Neuron (in vitro differentiated cells): ENCODE measurements around the gene UNC13B.

Experiments used
- H2AFZ ChIP-seq: one replicate; pipeline ENCODE4 v1.6.1; 2013; ENCODE audit warnings: low read depth, mild to moderate bottlenecking, inconsistent platforms, low read length, moderate library complexity
- H3K27me3 ChIP-seq: one replicate; pipeline ENCODE4 v1.6.1; 2013; ENCODE audit warnings: low read length; ENCODE audit not compliant: insufficient read depth
- H3K36me3 ChIP-seq: one replicate; pipeline ENCODE4 v1.6.1; 2013; ENCODE audit warnings: low read length; ENCODE audit not compliant: insufficient read depth
- H3K4me1 ChIP-seq: one replicate; pipeline ENCODE4 v1.6.1; 2013; ENCODE audit warnings: low read length; ENCODE audit not compliant: insufficient read depth
- H3K4me3 ChIP-seq: 2 replicates; pipeline ENCODE4 v1.5.1; 2013; ENCODE audit warnings: mild to moderate bottlenecking, low read length, moderate library complexity
- H3K9me3 ChIP-seq: one replicate; pipeline ENCODE4 v1.6.1; 2013; ENCODE audit warnings: low read length

UNC13B gene

DNA sequence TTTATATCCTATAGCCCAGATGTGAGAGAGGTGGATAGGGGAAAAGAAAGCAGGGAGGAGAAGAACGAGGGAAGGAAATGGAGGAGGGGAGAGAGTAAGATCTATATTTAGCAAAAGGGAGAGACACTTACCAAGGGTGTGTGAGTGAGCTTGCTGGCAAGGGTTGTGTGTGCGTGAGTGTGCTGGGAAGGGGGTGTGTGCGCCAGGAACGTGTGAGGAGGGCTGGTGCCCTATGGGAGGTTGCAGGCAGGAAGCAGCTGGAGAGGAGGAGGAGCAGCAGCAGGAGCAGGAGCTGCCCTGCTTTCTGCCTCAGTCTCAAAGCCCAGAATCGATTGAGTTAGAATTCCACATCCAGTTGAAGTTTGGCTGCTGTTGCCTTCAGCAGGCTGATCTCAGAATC is 179.8 kb downstream of the UNC13B start:
- H2AFZ ChIP-seq = no peak overlapping the region
- H3K4me1 ChIP-seq = no peaks in the 10 kb centered on the region
- no peak overlapping the region for H3K4me3 ChIP-seq
- no peaks in the 10 kb centered on the region for H3K27me3 ChIP-seq
- no peaks in the 10 kb centered on the region for H3K36me3 ChIP-seq
- no peaks in the 10 kb centered on the region for H3K9me3 ChIP-seq

DNA sequence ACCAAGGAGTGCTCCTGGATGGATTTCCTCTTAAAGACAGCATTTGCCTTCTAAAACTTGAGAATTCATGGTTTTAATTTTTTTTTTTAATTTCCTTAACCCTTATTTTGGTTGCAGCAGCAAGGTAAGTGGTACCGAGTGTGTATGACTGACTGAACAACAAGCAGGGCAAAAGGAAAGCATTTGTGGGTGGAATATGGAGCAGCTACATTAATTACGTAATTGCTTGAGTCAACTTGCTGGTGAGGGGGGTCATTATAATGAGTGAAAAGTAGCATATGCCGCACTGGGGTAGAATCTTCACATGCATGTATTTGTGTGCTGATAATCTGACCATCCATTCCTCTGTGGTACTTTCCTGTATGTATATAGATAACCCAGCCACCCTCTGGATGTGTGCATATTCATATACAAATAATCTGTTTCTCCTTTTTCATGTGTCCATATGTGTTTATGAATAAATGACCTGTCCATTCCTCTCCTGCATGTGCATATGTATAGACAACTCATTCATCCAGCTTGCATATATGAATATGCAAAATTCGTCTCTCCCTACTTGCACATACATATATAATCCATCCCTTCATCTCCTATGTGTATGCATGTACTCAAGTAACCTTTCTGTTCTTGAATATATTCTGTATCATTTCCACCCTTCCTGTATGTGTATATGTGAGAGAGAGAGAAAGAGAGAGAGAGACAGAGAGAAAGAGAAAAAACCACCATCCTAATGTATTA is 180.6 kb downstream of the UNC13B start:
- H3K4me3 ChIP-seq = no peak overlapping the region
- no peaks in the 10 kb centered on the region for H3K27me3 ChIP-seq
- H3K4me1 ChIP-seq = no peaks in the 10 kb centered on the region
- H3K36me3 ChIP-seq = no peaks in the 10 kb centered on the region
- H2AFZ ChIP-seq = no peak overlapping the region
- no peaks in the 10 kb centered on the region for H3K9me3 ChIP-seq

DNA sequence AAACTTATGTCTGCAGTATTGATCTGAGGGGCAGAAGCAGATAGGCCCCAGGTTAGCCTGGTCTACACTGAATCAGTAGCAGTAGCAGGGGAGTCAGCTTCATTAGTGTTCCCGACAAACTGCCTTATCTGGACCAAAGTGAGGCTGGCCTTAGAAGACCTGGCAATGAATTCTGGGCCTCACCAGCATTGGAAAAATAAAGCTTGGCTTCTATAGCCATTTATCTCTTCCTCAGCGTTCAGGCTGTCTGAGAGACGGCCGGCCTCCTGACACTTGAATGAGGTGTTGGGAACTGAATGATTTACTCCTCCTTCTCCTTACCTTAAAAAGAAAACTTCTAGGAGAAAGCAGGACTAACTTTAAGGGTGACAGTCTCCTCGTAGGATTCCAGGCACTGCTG is 186.3 kb downstream of the UNC13B start:
- H3K4me1 ChIP-seq = no peaks in the 10 kb centered on the region
- no peak overlapping the region for H3K4me3 ChIP-seq
- H3K36me3 ChIP-seq = no peaks in the 10 kb centered on the region
- no peak overlapping the region for H2AFZ ChIP-seq
- no peaks in the 10 kb centered on the region for H3K27me3 ChIP-seq
- H3K9me3 ChIP-seq = no peaks in the 10 kb centered on the region

DNA sequence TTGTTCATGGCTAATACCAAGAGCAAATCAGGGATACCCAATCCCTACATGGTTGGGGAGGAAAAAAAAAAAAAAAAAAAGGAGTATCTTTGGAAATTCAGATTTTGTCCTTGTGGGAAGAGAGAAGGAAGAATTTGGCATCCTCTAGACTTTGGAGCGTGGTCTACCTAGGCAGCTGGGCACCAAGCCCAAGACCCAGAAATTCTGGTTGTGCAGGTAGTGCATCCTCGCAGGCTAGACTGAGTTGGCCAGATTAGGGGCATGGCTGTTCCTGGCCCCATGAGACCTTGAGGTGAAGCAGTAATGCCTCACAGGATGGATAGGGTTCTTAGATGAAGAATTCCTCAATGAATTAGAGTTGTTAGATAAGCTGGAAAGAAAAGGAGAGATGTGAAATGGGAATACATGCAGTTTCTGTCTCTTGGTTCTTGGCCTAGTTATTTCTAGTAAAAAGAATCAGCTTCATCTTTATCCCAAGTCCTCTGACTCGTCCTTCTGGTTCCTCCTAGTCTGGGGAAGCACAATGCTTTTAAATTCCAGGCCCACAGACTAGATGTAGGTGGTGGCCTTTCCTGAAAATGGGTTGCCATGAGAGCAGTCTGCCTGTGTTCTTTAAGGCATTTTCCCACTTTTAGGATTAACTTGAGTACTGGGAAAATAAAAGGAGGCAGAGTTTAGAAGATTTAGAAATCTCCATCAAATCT is 187.6 kb downstream of the UNC13B start:
- Histone ChIP-seq H3K4me3 (no peak overlapping the region), H3K36me3 (no peaks in the 10 kb centered on the region), H2AFZ (no peak overlapping the region), H3K27me3 (no peaks in the 10 kb centered on the region), H3K4me1 (no peaks in the 10 kb centered on the region), H3K9me3 (no peaks in the 10 kb centered on the region)

DNA sequence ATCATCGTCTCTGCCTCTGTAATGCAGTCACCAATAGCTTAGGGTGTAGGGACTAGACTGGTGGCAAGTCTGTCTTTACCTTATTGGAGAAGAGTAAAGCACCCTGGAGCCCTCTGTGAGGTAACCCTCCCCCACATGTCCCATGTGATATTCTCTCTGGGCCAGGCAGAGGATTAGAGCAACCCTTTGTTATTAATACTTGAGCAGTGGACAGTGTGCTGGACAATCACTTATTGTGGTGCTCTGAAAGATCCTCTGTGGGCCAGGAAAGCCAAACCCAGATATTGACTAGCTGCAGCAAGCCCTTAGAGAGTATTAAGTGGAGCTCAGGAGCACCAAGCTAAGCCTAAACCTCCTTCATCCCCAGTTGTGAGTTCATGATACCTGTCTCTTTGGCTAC is 188.4 kb downstream of the UNC13B start:
- Histone ChIP-seq H3K4me1 (no peaks in the 10 kb centered on the region), H3K9me3 (no peaks in the 10 kb centered on the region), H3K4me3 (no peak overlapping the region), H2AFZ (no peak overlapping the region), H3K27me3 (no peaks in the 10 kb centered on the region), H3K36me3 (no peaks in the 10 kb centered on the region)

DNA sequence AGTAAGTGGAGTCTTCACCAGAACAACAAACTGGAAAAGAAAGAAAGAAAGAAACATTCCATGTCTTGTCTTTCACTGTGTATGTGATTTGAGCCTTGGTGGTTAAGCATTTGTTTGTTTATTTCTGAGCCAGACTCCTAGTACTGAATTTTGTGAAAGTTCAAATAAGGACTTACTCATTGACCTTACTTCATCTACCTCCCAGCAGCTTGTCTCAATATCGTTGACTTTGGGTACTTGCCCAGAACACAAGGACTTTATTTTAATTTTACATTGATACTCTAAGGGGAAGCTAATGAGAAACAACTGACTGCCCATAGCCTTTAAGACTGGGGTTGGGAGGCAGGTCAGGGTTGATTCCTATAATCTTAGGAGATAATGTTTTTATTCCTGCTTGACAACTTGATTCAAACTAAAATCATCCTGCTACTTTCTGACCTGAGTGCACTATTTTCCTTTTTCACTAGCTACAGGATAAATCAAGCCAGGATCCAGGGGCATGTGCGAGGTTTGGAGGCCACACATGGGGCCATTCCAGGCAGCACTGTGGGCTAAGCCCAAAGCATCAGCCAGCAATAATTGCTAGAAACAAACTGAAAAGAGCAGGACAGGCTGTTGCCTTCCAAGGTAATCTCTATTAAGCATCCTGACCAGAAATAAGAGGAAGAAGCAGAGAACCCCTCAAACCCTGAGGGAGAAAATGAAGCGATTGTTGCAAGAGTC is 189.2 kb downstream of the UNC13B start:
- Histone ChIP-seq H3K4me3 (no peak overlapping the region), H3K36me3 (no peaks in the 10 kb centered on the region), H3K27me3 (no peaks in the 10 kb centered on the region), H3K4me1 (no peaks in the 10 kb centered on the region), H3K9me3 (no peaks in the 10 kb centered on the region), H2AFZ (no peak overlapping the region)

DNA sequence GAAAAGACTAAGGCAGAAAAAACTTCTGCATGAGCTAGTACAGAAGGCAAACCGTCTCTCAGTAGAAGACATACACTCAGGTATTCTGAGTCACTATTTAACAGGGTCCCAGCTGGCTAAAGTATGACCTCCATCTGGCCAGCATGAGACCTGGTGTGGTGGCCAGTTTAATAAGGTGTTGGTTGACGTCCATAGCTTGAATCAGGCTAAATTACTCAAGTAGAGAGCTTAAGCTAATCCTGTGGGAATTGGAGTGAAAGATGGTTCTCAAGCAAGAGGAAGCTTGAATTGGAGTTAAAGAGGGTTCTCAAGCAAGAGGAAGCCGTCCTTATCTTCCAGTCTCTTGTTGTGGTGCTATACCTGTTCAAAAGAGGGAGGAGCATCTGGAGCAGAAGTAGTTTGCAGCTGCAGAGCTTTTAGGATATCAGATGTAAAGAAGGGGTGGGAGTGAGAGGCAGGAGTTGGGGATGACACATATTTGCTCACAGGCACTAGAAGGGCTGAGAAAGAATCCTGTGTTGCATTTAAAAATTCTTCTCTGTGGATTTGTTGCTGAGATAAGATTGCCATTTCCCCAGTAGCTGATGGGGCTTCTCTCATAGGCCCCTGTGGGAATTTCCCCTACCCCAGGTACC is 192.0 kb downstream of the UNC13B start:
- no peaks in the 10 kb centered on the region for H3K9me3 ChIP-seq
- H3K27me3 ChIP-seq = no peaks in the 10 kb centered on the region
- no peak overlapping the region for H3K4me3 ChIP-seq
- no peaks in the 10 kb centered on the region for H3K36me3 ChIP-seq
- no peaks in the 10 kb centered on the region for H3K4me1 ChIP-seq
- no peak overlapping the region for H2AFZ ChIP-seq

DNA sequence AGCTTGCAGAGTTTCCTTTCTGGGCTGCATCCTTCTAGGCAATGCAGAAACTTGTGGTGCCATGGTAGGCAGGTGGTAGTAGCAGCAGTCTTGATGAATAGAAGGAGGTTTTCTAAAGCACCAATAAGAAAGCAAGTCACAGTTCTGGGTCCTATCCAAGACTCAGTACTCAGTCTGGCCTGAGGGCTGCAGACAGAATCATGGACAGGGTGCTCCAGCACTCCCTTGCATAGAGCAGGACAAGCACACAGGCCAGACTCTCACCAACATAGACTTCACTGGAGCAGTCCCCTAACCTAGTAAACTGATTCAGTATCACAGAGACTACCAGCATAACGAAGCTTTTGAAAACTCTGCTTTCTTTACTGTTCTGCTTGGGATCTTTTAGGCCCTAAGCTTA is 194.1 kb downstream of the UNC13B start:
- Histone ChIP-seq H3K27me3 (no peaks in the 10 kb centered on the region), H3K9me3 (no peaks in the 10 kb centered on the region), H3K4me3 (no peak overlapping the region), H3K4me1 (no peaks in the 10 kb centered on the region), H3K36me3 (no peaks in the 10 kb centered on the region), H2AFZ (no peak overlapping the region)

DNA sequence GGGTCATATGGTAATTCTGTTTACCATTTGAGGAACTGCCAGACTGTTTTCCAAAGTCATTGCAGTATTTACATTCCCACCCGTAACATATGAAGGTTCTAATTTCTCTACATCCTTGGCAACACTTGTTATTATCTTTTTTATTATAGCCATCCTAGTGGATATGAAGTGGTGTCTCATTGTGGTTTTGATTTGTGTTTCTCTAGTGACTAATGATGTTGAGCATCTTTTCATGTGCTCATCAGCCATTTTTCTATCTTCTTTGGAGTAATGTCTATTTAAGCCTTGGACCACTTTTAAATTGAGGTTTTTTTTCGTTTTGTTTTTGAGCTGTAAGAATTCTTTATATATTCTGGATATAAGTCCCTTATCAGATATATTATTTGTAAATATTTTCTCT is 195.3 kb downstream of the UNC13B start:
- Histone ChIP-seq H3K4me3 (no peak overlapping the region), H3K36me3 (no peaks in the 10 kb centered on the region), H3K4me1 (no peaks in the 10 kb centered on the region), H2AFZ (no peak overlapping the region), H3K27me3 (no peaks in the 10 kb centered on the region), H3K9me3 (no peaks in the 10 kb centered on the region)

DNA sequence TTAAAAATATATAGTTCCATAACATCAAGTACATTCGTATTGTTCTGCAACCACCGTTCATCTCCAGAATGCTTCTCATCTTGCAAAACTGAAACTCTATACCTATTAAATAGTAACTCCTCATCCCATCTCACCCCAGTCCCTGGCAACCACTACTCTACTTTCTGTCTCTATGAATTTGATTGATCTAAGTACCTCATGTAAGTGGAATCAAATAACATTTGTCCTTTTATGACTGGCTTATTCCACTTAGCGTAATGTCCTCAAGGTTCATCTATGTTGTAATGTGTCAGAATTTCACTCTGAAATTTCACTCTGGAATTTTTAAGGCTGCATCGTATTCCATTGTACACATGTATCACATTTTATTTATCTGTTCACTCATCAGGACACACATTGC is 196.0 kb downstream of the UNC13B start:
- no peaks in the 10 kb centered on the region for H3K4me1 ChIP-seq
- no peak overlapping the region for H3K4me3 ChIP-seq
- H3K27me3 ChIP-seq = no peaks in the 10 kb centered on the region
- H2AFZ ChIP-seq = no peak overlapping the region
- no peaks in the 10 kb centered on the region for H3K36me3 ChIP-seq
- no peaks in the 10 kb centered on the region for H3K9me3 ChIP-seq

DNA sequence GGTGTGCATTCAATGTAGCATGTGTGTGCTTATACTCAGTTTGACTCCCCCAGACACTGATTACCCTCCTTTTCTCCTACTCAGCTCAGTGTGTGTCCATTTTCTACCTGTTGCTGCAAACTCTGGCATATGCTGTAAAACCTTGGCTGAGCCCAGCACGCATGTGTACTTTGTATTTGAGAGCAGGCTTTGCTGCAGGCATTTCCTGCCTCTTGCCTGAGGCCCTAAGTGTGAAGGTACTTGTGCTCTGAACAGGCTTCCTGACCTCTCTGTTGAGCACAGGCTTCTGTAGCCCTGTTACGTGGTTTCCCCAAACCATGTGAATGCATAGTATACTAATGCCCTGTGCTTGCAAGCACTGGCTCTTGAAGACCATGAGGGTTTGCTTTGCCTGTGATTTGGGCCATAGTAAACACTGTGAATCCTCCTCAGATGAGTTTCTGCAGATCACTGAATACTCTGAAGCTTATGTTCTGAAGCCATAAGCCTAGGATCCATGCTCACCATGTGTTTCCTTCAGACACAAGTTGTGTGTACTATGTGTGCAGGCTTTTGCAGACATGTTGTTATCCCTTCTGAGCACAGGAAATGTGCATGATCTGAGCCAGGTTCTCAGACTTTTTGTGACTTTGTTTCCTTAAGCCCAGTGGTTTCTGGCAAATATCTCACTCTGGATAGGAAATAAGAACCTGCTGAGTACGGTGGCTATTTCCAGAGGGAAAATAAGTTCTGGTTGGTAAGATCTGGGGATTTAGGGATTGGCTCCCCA is 203.2 kb downstream of the UNC13B start:
- no peaks in the 10 kb centered on the region for H3K9me3 ChIP-seq
- no peaks in the 10 kb centered on the region for H3K4me1 ChIP-seq
- H3K27me3 ChIP-seq = no peaks in the 10 kb centered on the region
- no peaks in the 10 kb centered on the region for H3K36me3 ChIP-seq
- H3K4me3 ChIP-seq = no peak overlapping the region
- H2AFZ ChIP-seq = no peak overlapping the region

DNA sequence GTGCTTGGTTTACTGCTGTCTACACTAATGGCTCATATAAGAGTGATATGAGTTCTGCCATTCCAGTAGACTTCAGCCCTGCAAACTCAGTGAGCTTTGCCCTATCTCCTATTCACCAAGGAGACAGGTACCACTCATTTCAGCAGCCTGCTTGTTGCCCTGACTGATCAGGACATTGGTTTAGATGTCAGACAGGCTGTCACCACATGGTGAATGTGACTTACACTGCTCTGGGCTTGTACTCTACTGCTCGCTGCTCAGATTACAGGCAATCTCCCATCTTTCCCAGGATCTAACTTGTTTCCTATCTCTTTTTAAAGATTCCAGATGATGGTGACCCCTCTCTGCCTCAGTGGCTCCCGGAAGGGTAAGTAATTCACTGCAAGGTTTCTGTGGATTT is 204.8 kb downstream of the UNC13B start:
- Histone ChIP-seq H3K4me3 (no peak overlapping the region), H2AFZ (no peak overlapping the region), H3K4me1 (no peaks in the 10 kb centered on the region), H3K36me3 (no peaks in the 10 kb centered on the region), H3K9me3 (no peaks in the 10 kb centered on the region), H3K27me3 (no peaks in the 10 kb centered on the region)
